GM19240 (cell line): ENCODE results near the gene FRMD4A.
"Not testable (repeated sequence)": the region's sequence is repeated elsewhere in the genome, so short reads cannot be mapped to it uniquely, and the experiment has no call there.

Experiments used
- DNase-seq: peaks from one replicate; pipeline ENCODE4 v3.0.0; 2011; ENCODE audit warnings: low spot score; ENCODE audit not compliant: insufficient read length

Gene FRMD4A

DNA sequence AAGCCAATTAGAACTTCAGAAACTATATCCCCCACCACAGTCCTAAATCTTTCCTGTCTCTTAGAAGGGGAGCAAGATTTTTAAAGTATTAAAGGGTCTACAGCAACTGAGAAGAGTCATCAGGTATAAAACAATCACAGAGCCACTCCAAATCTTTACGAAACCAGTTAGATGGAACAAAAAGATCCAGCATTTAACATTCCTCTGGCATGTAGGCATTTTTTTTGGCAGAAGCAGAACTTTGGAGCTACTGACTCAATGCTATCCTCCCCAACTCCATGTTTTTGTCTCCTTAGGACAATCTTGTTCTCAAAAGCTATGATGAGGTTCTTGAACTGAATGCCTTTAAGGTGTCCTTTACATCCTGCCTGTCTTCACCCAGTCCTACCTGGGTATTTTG, 410.7 kb downstream of the FRMD4A start:
- no peak for DNase-seq

GRCh38 chr10:13917791-13918190, 412.9 kb downstream of the FRMD4A start:
- DNase-seq, result no peak

DNA sequence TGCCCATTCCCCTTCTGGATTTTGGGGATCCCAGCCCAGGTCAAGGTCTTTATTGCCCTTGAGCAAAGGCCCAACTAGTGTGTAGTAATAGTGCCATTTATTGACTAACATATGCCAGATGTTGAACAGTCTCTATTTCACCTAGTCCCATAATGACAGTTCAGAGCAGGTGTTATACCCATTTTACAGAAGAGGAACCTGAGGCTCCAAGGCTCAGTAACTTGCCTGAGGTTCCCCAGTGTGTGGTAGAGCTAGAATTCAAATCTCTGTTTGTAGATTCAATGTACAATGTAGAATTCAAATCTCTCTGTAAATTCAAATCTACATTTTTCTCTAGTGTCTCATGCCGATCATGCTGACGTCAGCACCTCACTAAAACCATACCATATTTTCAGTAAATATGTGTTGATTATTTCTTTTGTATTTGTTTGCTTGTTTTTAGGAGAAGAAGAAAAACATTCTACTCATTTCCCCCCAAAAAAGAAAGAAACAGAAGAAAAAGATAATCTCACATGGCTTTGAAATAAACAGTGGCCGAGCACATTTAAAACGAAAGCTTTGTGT, 414.3 kb downstream of the FRMD4A start:
- DNase-seq, result no peak

DNA sequence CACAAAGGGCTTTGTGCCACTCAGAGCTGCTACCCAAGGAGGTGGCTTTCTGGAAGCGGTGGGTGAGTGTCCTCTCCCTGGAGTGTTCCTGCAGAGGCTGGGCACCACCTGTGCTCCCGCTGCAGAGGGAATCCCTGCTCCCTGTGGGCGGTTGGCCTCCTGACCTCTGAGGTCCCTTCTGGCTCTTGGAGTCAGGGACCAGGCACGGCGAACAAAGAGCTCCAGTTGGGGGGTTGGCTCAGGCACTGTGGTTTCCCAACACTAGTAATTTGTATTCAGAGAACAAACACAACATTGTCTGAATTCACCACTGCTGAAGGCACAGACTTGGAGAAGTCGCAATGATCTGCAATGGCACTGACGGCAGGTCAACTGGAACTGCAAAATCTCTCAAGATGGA, 415.0 kb downstream of the FRMD4A start:
- no peak for DNase-seq

DNA sequence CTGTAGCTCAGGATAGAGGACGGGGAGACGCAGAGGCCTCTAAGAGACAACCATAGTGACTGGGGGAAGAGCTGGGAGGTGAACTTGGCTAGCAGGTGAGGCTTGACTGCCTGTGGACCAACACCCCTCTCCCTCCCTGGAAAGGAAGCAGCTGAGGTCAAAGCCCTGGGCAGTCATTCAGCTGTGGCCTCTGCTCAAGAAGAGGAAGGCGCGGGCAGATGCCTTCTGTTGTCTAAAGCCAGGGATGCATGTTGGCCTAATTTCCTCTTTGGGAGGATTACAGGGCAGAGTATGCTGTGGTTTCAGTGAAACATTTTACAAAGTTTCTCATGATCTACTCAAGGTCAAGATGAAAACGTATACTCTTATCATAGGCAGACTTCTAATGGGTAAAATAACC, 416.8 kb downstream of the FRMD4A start:
- no peak for DNase-seq

DNA sequence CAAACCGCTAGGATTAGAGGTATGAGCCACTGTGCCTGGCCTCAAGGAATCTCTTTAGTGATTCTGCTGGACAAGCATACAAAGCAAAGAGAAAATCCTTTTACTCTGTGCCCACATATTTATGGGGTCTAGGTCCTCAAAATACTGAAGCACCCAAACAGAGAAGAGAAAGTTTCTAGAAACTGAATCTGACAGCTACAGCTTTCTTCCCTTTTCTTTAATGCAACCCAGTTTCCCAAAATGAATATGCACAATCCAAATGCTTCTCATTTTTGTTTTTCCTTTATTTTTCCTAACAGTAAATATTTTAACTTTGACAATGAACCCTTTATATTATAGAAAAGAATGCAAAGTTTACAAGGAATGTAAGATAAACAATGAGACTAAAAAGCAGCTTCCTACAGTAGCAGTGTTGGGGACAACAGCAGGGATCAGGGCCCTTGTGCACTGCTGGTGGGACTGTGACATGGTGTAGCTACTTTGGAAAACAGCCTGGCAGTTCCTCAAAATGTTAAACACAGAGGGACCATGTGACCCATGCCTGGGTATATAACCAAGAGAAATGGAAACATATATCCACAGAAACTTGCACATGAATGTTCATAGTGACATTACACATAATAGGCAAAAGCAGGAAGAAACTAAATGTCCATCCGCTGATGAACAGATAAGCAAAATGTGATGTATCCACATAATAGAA, 418.8 kb downstream of the FRMD4A start:
- DNase-seq, result no peak

DNA sequence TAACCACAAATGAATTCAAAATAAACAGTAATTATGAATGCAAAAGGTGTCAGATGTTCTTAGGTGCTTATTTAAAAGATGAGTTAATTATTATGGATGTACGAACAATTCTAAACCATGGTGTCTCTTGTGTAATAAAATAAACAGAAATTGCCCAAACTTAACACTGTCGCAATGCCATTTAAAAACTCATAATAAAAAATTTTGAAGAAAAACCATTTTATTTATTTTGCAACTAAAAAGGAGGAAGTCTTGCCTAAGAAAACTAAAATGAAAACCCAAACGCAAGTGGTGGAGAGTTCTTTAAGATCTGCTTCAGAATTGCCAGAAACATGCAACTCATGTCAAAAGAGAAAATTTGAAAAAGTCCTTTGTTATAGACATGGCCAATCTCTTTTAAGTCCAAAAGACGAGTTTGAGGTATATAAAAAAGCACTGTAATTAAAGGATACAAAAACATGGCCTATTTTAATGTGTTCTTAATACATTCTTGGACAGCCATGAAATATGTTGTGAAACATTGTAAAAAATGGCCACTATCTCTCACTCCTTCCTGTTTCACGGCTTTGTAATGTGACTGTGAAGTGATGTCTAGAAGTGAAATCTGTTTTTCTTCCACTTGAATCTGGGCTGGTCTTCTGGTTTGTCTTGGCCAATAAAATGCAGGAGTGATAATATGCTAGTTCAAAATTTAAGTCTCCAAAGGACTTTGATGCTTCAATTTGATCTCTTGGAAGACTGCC, 421.0 kb downstream of the FRMD4A start:
- DNase-seq, result no peak

DNA sequence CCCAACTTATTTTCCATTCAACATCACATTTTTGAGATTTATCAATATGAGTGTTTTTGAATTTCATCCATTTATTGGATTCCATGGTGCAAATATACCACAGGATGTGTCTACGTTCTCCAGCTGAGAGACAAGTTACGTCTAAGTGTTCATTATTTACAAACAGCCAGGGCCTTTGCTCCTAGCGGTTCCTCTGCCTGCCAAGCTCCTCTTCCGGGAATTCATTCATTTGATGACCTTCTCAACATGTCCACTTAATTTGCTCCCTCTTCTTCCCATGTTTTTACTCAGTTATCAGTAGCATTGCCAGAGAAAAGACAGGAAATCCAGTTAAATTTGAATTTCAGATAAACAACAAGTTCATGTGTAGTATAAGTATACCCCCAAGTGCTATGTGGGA, 422.2 kb downstream of the FRMD4A start:
- no peak for DNase-seq

GRCh38 chr10:13907570-13907969, 423.2 kb downstream of the FRMD4A start:
- DNase-seq, result no peak

DNA sequence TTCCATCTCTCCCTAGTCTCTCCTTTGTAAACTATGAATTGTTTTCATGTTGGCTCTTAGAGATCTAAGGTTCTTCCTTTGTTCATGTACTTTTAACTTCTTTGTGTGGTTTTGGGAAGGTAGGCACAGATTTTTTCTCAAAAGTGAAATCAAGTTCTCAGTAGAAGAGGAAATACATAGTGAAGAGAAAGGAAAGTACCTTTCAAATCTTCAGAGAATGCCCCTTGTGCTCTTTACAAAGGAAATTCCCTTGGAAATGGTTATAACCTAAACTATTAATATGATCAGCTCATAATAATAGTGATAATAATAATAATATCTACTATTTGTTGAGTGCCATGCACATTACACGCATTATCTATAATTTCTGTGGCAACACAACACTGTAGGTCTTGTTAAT, 425.4 kb downstream of the FRMD4A start:
- DNase-seq, result no peak

GRCh38 chr10:13904064-13904463, 426.7 kb downstream of the FRMD4A start:
- DNase-seq, result no peak

GRCh38 chr10:13902868-13903587, 427.7 kb downstream of the FRMD4A start:
- no peak for DNase-seq

DNA sequence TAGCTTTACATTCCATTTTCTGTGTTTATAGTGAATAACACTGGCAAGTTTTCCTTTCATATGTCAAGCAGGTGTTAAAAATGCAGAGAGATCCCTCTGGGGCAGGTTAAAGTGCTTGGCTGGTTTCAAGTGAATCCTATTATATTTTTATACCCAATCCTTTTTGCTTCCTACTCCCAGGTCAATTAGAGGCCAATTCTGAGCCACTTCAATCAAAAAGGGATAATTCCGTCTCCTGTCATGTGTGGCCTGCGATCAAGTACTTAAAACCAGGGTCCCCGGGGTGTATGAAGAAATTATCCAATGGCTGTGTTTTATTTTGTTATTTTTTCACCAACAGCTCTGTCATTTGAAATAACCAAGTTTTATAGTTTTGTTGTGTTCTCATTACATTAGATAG, 430.8 kb downstream of the FRMD4A start:
- no peak for DNase-seq

DNA sequence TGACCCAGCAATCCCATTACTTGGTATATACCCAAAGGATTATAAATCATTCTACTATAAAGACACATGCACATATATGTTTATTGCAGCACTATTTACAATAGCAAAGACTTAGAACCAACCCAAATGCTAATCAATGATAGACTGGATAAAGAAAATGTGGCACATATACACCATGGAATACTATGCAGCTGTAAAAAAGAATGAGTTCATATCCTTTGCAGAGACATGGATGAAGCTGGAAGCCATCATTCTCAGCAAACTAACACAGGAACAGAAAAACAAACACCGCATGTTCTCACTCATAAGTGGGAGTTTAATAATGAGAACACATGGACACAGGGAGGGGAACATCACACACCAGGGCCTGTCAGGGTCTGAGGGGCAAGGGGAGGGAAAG, 434.6 kb downstream of the FRMD4A start:
- not testable (repeated sequence) for DNase-seq

- DNase-seq, result no peak
These were observed 436.2 kb downstream of the FRMD4A start for GRCh38 chr10:13894412-13895093.

DNA sequence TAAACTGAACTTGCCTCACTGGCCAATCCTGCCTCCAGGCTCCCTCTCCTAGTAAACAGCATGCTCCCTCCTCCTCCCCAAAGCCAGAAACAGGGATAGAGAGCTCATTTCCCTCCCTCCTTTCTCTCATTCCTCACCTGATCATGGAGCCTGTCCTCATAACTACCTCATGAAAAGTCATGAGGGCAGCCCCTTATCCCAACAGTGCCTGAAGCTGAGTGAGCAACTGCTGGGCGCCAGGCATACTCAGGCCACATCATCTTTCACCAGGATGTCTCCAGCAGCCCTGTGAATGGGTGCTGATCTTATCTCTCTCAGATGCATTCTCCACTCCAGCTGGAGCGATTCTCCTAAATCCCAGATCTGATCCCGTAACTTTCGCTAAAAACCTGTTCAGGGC, 436.8 kb downstream of the FRMD4A start:
- no peak for DNase-seq

- no peak for DNase-seq
These were observed 437.9 kb downstream of the FRMD4A start for GRCh38 chr10:13892871-13893270.

GRCh38 chr10:13892001-13892491, 438.7 kb downstream of the FRMD4A start:
- no peak for DNase-seq

- no peak for DNase-seq
These were observed 439.4 kb downstream of the FRMD4A start for GRCh38 chr10:13891128-13892000.
